ENCODE measurements around the gene CCDC186.

DNA sequence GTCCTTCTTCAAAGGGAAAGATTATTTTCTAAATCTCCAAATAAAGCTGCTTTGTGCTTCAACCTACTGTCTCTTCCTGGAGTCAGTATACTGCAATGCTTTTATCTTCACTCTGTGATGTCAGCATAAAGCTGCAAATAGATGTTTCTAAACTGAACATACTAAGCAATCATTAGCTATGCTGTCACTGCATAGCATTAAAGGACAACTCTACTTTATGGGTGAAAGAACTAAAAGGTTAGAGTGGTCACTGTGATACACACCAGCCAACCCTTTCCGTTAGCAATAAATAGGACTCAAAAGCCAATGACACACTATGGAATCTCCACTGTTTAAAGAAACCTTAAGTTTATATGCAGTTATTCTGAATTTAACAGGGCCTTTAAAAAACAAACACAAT, 1.8 kb downstream of the CCDC186 start:
- TF ChIP-seq, protein P1, sequence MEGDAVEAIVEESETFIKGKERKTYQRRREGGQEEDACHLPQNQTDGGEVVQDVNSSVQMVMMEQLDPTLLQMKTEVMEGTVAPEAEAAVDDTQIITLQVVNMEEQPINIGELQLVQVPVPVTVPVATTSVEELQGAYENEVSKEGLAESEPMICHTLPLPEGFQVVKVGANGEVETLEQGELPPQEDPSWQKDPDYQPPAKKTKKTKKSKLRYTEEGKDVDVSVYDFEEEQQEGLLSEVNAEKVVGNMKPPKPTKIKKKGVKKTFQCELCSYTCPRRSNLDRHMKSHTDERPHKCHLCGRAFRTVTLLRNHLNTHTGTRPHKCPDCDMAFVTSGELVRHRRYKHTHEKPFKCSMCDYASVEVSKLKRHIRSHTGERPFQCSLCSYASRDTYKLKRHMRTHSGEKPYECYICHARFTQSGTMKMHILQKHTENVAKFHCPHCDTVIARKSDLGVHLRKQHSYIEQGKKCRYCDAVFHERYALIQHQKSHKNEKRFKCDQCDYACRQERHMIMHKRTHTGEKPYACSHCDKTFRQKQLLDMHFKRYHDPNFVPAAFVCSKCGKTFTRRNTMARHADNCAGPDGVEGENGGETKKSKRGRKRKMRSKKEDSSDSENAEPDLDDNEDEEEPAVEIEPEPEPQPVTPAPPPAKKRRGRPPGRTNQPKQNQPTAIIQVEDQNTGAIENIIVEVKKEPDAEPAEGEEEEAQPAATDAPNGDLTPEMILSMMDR (IDR thresholded peaks at IDR 0.05): no peak
- TF ChIP-seq POLR2AphosphoS5 (IDR thresholded peaks at IDR 0.05; ENCODE audit: low read depth, low read length) (no peak), SIN3A (IDR thresholded peaks at IDR 0.05; ENCODE audit: borderline replicate concordance, insufficient read depth, low read depth, low read length) (no peak), TCF7L2 (IDR thresholded peaks at IDR 0.05; ENCODE audit: low read depth, low read length) (no peak; the same call in 1 of the 2 replicates)

Data from Panc1 (cell line).